Astrocyte of the cerebellum (primary cell): ENCODE data around the gene TENM4.
A peak's percentile ranks its signal among the peaks of the same experiment; 100 is the strongest.

ENCODE experiments used
- DNase-seq: peaks from one replicate; pipeline ENCODE4 v3.0.0-alpha.2; 2011; ENCODE audit warnings: low read depth
- H3K4me3 ChIP-seq: 2 replicates; pipeline ENCODE4 v1.5.1; 2011; ENCODE audit warnings: mild to moderate bottlenecking, low read depth, low read length, moderate library complexity
- CTCF ChIP-seq: IDR thresholded peaks from 2 replicates; pipeline ENCODE4 v1.5.1; 2012; ENCODE audit warnings: low read length, low read depth, moderate library complexity, mild to moderate bottlenecking; ENCODE audit errors: missing control alignments
- in situ Hi-C: cut with HindIII; loops from 2 replicates; pipeline ENCODE4 v1.10.0; 2017; ENCODE audit warnings: low sequenced_read_pairs

Gene TENM4

GRCh38 chr11:79054636-79055035, 386.2 kb downstream of the TENM4 start:
- in situ Hi-C loops, result no loop called here
- DNase-seq, result no peak
- TF ChIP-seq CTCF, result no peak
- no peak overlapping the region for H3K4me3 ChIP-seq

- in situ Hi-C loops, result no loop called here
- no peak for DNase-seq
- TF ChIP-seq CTCF, result peak; percentile 36
- no peak overlapping the region for H3K4me3 ChIP-seq
Measured at GRCh38 chr11:79052544-79052943, 388.3 kb downstream of the TENM4 start.

- H3K4me3 ChIP-seq, result no peak overlapping the region
- in situ Hi-C loops, result no loop called here
- TF ChIP-seq CTCF, result no peak
- no peak for DNase-seq
Measured at GRCh38 chr11:79050786-79051185, 390.0 kb downstream of the TENM4 start.

GRCh38 chr11:79049741-79050179, 391.1 kb downstream of the TENM4 start:
- no peak for DNase-seq
- no peak for TF ChIP-seq CTCF
- in situ Hi-C loops, result no loop called here
- H3K4me3 ChIP-seq, result no peak overlapping the region

- H3K4me3 ChIP-seq, result no peak overlapping the region
- TF ChIP-seq CTCF, result no peak
- in situ Hi-C loops, result no loop called here
- no peak for DNase-seq
Measured at GRCh38 chr11:79047980-79048379, 392.9 kb downstream of the TENM4 start.

GRCh38 chr11:79047321-79047720, 393.5 kb downstream of the TENM4 start:
- in situ Hi-C loops, result no loop called here
- TF ChIP-seq CTCF, result no peak

GRCh38 chr11:79046366-79046765, 394.5 kb downstream of the TENM4 start:
- in situ Hi-C loops, result no loop called here
- H3K4me3 ChIP-seq, result no peak overlapping the region
- DNase-seq, result no peak
- TF ChIP-seq CTCF, result no peak

More at GRCh38 chr11:79047321-79047720, 393.5 kb downstream of the TENM4 start:
- H3K4me3 ChIP-seq, result no peak overlapping the region
- DNase-seq, result no peak
